ENCODE results near the gene RAB15. TPM values are rescaled to one million over a fixed set of nuclear protein-coding genes. Genes with fewer than 3 reads are reported as not detected.

Gene RAB15
- total RNA-seq, 1 experiment from 2014 or later: 3.3 TPM

DNA sequence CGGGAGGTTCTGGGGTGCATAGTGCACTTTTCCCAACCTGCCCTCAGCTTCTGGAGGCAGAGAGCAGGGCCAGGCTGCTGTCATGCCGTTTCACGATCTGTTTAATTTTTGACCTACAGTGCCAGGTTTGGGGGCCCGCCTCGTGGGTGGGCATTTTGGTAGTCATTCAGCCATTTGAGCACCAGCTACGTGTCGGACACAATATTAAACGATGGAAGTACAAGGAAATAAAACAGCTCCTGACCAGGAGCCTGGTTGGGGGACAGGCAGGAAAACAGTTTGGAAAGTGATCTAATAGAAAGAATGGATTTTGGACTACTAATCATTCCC, 15.3 kb upstream of the RAB15 start (continued):
- TF ChIP-seq EZH2phosphoT487 (IDR thresholded peaks at IDR 0.05; ENCODE audit: borderline replicate concordance) (no peak), SRF (IDR thresholded peaks at IDR 0.05; ENCODE audit: low read depth) (no peak), ELF1 (IDR thresholded peaks at IDR 0.05; ENCODE audit: borderline replicate concordance, low read depth) (no peak)

GRCh38 chr14:64986648-64987437, 14.7 kb upstream of the RAB15 start, which contains the start of gene FNTB:
Gene FNTB, plus strand, starts transcription at chr14:64986895. Its CDS starts 59 bp downstream, at chr14:64986954.
- H3K9me2 ChIP-seq (ENCODE audit: insufficient read depth): no peaks in the 10 kb centered on the region
- H4K20me1 ChIP-seq (ENCODE audit: insufficient read depth): no peaks in the 10 kb centered on the region
- no peaks in the 10 kb centered on the region for H3K9me3 ChIP-seq (ENCODE audit: control insufficient read depth in 1 of 2, insufficient read depth in 1 of 2, low read depth in 1 of 2, low read length in 2 of 2)
- H3K9ac ChIP-seq (ENCODE audit: low read length): peak within 1 kb of the TSS; percentile 82
- CTCF ChIA-PET: interaction anchor here (0.9 to 2.2 kb wide), 9 partner anchors 8 to 186 kb away, joined by 3 to 24 read pairs (median 6); partner anchors contain the start of gene MAX
- H3K4me1 ChIP-seq (ENCODE audit: control insufficient read depth in 1 of 2, insufficient read depth in 2 of 2, low read length in 2 of 2): peaks cover 8 to 18% of the 10 kb centered on the region in 2 experiments
- peaks cover 38% of the 10 kb centered on the region for H3K79me2 ChIP-seq (ENCODE audit: insufficient read depth, low read length)
- RAD21 ChIA-PET (ENCODE audit: low non-redundant PET in 1 of 2, low total read pairs in 2 of 2, uncharacterized antibody in 2 of 2, unreplicated experiment in 2 of 2): interaction anchor here in 1 of 2 experiments (0.7 to 1.5 kb wide), 3 partner anchors 33 to 116 kb away, joined by 3 to 4 read pairs (median 4); partner anchors contain the start of gene MAX
- BruUV-seq (replicated peaks): TSS peak; percentile 93
- H3K4me3 ChIP-seq (replicated peaks in 1 of 2; ENCODE audit: low read depth in 1 of 2, low read length in 2 of 2): peak within 1 kb of the TSS; percentile 75 to 91
- H3K36me3 ChIP-seq (ENCODE audit: control insufficient read depth in 1 of 2, insufficient read depth in 2 of 2, low read length in 2 of 2): no peaks in the 10 kb centered on the region
- H2AFZ ChIP-seq (ENCODE audit: low read depth, low read length, poor library complexity, severe bottlenecking): peak within 1 kb of the TSS; percentile 28
- intact Hi-C loops (cut with micrococcal nuclease): no loop called here
- POLR2A ChIA-PET: interaction anchor here (0.6 to 1.5 kb wide), 4 partner anchors 9 to 20 kb away, joined by 3 read pairs; no protein-coding TSS in a partner anchor
- H3K27ac ChIP-seq (ENCODE audit: low read depth, low read length): peak within 1 kb of the TSS; percentile 87
- ATAC-seq: peak; percentile 97
- H3K4me2 ChIP-seq (ENCODE audit: low read length): peak within 1 kb of the TSS; percentile 81
- no peaks in the 10 kb centered on the region for H3K27me3 ChIP-seq (ENCODE audit: insufficient read depth, low read length)
- DNase-seq (ENCODE audit: low read depth, low spot score): peak; percentile 92
- TF ChIP-seq EZH2 (IDR thresholded peaks at IDR 0.05) (no peak), MAX (IDR thresholded peaks at IDR 0.05) (peak; percentile 91), POLR2A (IDR thresholded peaks at IDR 0.05; ENCODE audit: borderline replicate concordance, extremely low read depth, insufficient read depth, insufficient read length) (peak; percentile 92), EGR1 (IDR thresholded peaks at IDR 0.05; ENCODE audit: low read depth) (peak; percentile 27; the same call in 1 of the 2 replicates), FOSL1 (IDR thresholded peaks at IDR 0.05; ENCODE audit: low read depth) (no peak), CBX3 (IDR thresholded peaks at IDR 0.05; ENCODE audit: low read depth) (peak; percentile 95), ZNF274 (IDR thresholded peaks at IDR 0.05; ENCODE audit: low read depth, low read length) (no peak), TCF7L2 (IDR thresholded peaks at IDR 0.05; ENCODE audit: borderline replicate concordance, extremely low read depth, insufficient read depth, insufficient read length) (peak; percentile 23), ELF1 (IDR thresholded peaks at IDR 0.05; ENCODE audit: borderline replicate concordance, low read depth) (peak; percentile 58), RAD21 (IDR thresholded peaks at IDR 0.05; ENCODE audit: low read depth) (peak; percentile 90), SRF (IDR thresholded peaks at IDR 0.05; ENCODE audit: low read depth) (no peak), POLR2AphosphoS5 (IDR thresholded peaks at IDR 0.05; ENCODE audit: low read depth, low read length) (peak; percentile 78), SP1 (IDR thresholded peaks at IDR 0.05; ENCODE audit: low read depth) (peak; percentile 65)
- TF ChIP-seq, protein P1, sequence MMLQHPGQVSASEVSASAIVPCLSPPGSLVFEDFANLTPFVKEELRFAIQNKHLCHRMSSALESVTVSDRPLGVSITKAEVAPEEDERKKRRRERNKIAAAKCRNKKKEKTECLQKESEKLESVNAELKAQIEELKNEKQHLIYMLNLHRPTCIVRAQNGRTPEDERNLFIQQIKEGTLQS (IDR thresholded peaks at IDR 0.05): no peak
- TF ChIP-seq, protein P2, sequence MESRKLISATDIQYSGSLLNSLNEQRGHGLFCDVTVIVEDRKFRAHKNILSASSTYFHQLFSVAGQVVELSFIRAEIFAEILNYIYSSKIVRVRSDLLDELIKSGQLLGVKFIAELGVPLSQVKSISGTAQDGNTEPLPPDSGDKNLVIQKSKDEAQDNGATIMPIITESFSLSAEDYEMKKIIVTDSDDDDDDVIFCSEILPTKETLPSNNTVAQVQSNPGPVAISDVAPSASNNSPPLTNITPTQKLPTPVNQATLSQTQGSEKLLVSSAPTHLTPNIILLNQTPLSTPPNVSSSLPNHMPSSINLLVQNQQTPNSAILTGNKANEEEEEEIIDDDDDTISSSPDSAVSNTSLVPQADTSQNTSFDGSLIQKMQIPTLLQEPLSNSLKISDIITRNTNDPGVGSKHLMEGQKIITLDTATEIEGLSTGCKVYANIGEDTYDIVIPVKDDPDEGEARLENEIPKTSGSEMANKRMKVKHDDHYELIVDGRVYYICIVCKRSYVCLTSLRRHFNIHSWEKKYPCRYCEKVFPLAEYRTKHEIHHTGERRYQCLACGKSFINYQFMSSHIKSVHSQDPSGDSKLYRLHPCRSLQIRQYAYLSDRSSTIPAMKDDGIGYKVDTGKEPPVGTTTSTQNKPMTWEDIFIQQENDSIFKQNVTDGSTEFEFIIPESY (IDR thresholded peaks at IDR 0.05; ENCODE audit: extremely low read depth, insufficient replicate concordance, low read length): peak; percentile 78
- TF ChIP-seq, protein P3, sequence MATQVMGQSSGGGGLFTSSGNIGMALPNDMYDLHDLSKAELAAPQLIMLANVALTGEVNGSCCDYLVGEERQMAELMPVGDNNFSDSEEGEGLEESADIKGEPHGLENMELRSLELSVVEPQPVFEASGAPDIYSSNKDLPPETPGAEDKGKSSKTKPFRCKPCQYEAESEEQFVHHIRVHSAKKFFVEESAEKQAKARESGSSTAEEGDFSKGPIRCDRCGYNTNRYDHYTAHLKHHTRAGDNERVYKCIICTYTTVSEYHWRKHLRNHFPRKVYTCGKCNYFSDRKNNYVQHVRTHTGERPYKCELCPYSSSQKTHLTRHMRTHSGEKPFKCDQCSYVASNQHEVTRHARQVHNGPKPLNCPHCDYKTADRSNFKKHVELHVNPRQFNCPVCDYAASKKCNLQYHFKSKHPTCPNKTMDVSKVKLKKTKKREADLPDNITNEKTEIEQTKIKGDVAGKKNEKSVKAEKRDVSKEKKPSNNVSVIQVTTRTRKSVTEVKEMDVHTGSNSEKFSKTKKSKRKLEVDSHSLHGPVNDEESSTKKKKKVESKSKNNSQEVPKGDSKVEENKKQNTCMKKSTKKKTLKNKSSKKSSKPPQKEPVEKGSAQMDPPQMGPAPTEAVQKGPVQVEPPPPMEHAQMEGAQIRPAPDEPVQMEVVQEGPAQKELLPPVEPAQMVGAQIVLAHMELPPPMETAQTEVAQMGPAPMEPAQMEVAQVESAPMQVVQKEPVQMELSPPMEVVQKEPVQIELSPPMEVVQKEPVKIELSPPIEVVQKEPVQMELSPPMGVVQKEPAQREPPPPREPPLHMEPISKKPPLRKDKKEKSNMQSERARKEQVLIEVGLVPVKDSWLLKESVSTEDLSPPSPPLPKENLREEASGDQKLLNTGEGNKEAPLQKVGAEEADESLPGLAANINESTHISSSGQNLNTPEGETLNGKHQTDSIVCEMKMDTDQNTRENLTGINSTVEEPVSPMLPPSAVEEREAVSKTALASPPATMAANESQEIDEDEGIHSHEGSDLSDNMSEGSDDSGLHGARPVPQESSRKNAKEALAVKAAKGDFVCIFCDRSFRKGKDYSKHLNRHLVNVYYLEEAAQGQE (IDR thresholded peaks at IDR 0.05; ENCODE audit: low read depth): no peak
